Heart right ventricle (tissue), 16 donors: ENCODE data around the gene TYMP. TPM values are rescaled to one million over a fixed set of nuclear protein-coding genes. Genes with fewer than 3 reads are reported as not detected.
A peak's percentile ranks its signal among the peaks of the same experiment; 100 is the strongest.

Experiments used
- ATAC-seq, 8 donors: fragments of 200-7000 bp; cut with Tn5 transposase; one replicate each; pipeline ENCODE4 v1.9.1; 2020; ENCODE audit warnings: mild to moderate bottlenecking in 8 of 8, moderate library complexity in 8 of 8, moderate number of reproducible peaks in 1 of 8
- DNase-seq, 2 donors: peaks; one replicate each; pipeline ENCODE4 v3.0.0-alpha.2; 2020
- H3K27ac ChIP-seq, 10 donors: fragments of 200-600 bp; sonication (generic) in 2 of 10; one replicate each; pipeline versions ENCODE4 v1.5.0 to v1.8.0; 2020 to 2022; ENCODE audit warnings: mild to moderate bottlenecking in 3 of 10
- H3K27me3 ChIP-seq, 7 donors: fragments of 200-600 bp; one replicate each; pipeline ENCODE4 v1.8.0; 2021 to 2022; ENCODE audit warnings: mild to moderate bottlenecking in 2 of 7
- H3K36me3 ChIP-seq, 9 donors: fragments of 200-600 bp; sonication (generic) in 1 of 9; one replicate each; pipeline versions ENCODE4 v1.5.0 to v1.8.0; 2020 to 2022; ENCODE audit warnings: mild to moderate bottlenecking in 2 of 9
- H3K4me1 ChIP-seq, 9 donors: fragments of 200-600 bp; sonication (generic) in 1 of 9; one replicate each; pipeline versions ENCODE4 v1.5.0 to v1.8.0; 2020 to 2022; ENCODE audit warnings: mild to moderate bottlenecking in 4 of 9
- H3K4me3 ChIP-seq, 10 donors: fragments of 200-600 bp; sonication (generic) in 2 of 10; one replicate each; pipeline versions ENCODE4 v1.5.0 to v1.8.0; 2020 to 2022; ENCODE audit warnings: mild to moderate bottlenecking in 7 of 10, moderate library complexity in 2 of 10
- H3K9me3 ChIP-seq, 11 donors: fragments of 200-600 bp in 10 of 11; sonication (generic) in 2 of 11; one replicate each; pipeline versions ENCODE4 v1.5.0 to v1.8.0; 2013 to 2022; ENCODE audit warnings: mild to moderate bottlenecking in 2 of 11, control low read depth in 1 of 11, moderate library complexity in 1 of 11
- WGBS, 2 donors: extraction: QIAGEN DNeasy Blood & Tissue Kit; methylation state at CpG; one replicate each; pipeline ENCODE4 v1.1.7; 2013; ENCODE audit warnings: inconsistent platforms in 1 of 2; 5-methylcytosine and 5-hydroxymethylcytosine counted together
- intact Hi-C, 10 donors: fragments of 100-400 bp; cut with DNase I; formaldehyde crosslinking; loops; one replicate each; pipeline versions ENCODE4 v1.11.1 to v1.14.2; 2022
- polyA plus RNA-seq, 2 donors: library from polyadenylated mRNA; stranded (reverse); fragments of 200-250 nt; gene quantifications; one replicate each; pipeline ENCODE4 v1.2.3, GENCODE V29; 2013
- total RNA-seq, 10 donors: library from RNA; stranded (reverse); fragmentation: NEBNext Ultra II Directional in 3 of 10; extraction: Animal tissue kit (Norgen Biotek cat#: 25700) in 3 of 10; gene quantifications; one replicate each; pipeline versions ENCODE4 v1.2.1 to v1.2.4, GENCODE V29; 2021 to 2023
- TF ChIP-seq, protein P1 (sequence below), 9 donors: fragments of 200-600 bp; sonication (generic) in 2 of 9; IDR thresholded peaks; one replicate each; pipeline versions ENCODE4 v1.5.0 to v1.8.0; 2021 to 2022; ENCODE audit warnings: antibody characterized with exemption in 9 of 9, mild to moderate bottlenecking in 5 of 9, moderate library complexity in 1 of 9
- donor health status: Arrhythmogenic right ventricular cardiomyopathy.
- donor health status: ischemic (EF 13 %, LVEDD 7.1; RV severe dilation, severe dysfunction).
- donor health status: healthy with polysubstance abuse.
- donor health status: DM: no; HTN: yes; CAD: no.
- donor health status: DM: no; HTN: no; CAD: no.
- donor health status: ischemic (EF 25% LVEDD 6.9; RV normal size, moderate dysfunction).
- donor health status: ischemic (EF 25% LVEDD 5.7; RV mildly dilated, moderate dysfunction).
- donor health status: healthy.
- donor health status: DM: yes; HTN: yes; CAD: no.
- donor health status: Ischemic cardiomyopathy.
- donor health status: ischemic (EF 35%, LVEDD 5.7; RV mildly dilated, moderate dysfunction).
- donor health status: nonischemic (EF 11% LVEDD 7.7; RV severe dilation, severe dysfunction).
- donor health status: DM: yes; HTN: yes; CAD: no.
- donor health status: PGD.
- donor health status: ischemic (EF 29% LVEDD 5.4; RV normal size, mild dysfunction).
- donor health status: nonischemic (EF 23%, LVEDD 6.1; RV moderate dilation, normal function).

Gene TYMP
- total and polyA plus RNA-seq, 12 donors = 8.4 to 113 (median 17.3) TPM

DNA sequence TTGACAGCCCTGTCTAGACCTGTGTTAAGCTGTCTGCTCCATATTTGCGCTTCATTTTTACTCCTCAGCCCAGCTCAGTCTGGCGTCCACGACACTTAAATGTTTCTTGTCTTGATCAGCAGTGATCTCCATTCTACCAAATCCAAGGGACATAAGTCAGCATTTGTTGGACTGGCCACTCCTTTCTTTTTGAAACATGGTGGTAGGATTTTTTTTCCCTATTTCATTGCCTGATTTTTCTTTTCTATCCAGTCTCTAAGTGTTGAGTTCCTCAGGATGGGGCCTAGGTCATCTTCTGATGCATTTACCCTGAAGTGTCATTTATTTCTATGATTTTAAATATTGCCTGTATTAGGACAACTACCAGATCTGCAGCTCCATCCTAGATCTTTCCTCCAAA, 20.9 kb downstream of the TYMP start:
- DNase-seq = no peak
- TF ChIP-seq, protein P1, sequence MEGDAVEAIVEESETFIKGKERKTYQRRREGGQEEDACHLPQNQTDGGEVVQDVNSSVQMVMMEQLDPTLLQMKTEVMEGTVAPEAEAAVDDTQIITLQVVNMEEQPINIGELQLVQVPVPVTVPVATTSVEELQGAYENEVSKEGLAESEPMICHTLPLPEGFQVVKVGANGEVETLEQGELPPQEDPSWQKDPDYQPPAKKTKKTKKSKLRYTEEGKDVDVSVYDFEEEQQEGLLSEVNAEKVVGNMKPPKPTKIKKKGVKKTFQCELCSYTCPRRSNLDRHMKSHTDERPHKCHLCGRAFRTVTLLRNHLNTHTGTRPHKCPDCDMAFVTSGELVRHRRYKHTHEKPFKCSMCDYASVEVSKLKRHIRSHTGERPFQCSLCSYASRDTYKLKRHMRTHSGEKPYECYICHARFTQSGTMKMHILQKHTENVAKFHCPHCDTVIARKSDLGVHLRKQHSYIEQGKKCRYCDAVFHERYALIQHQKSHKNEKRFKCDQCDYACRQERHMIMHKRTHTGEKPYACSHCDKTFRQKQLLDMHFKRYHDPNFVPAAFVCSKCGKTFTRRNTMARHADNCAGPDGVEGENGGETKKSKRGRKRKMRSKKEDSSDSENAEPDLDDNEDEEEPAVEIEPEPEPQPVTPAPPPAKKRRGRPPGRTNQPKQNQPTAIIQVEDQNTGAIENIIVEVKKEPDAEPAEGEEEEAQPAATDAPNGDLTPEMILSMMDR (IDR thresholded peaks at IDR 0.05) = no peak
- H3K27ac ChIP-seq = peak overlapping the region in 8 of 10 donors; percentile 81 to 96 (median 91)
- H3K4me3 ChIP-seq = peak overlapping the region in 9 of 10 donors; percentile 54 to 90 (median 77)
- no peaks in the 10 kb centered on the region for H3K9me3 ChIP-seq
- peaks cover 13 to 33% (median 27%) of the 10 kb centered on the region in 9 donors for H3K4me1 ChIP-seq
- no peak for ATAC-seq
- intact Hi-C loops = loop anchor here in 6 of 10 donors (1.0 to 10.0 kb wide), 3 partner anchors 16 to 264 kb away; partner anchors contain the start of genes SCO2 (in 5 of the 6) and TUBGCP6 (in 4 of the 6)
- WGBS, 2 donors = 11 to 14% methylated on average over 3 of the region's 3 CpGs
- peaks cover 3 to 38% (median 16%) of the 10 kb centered on the region in 9 donors for H3K36me3 ChIP-seq
- no peaks in the 10 kb centered on the region for H3K27me3 ChIP-seq

DNA sequence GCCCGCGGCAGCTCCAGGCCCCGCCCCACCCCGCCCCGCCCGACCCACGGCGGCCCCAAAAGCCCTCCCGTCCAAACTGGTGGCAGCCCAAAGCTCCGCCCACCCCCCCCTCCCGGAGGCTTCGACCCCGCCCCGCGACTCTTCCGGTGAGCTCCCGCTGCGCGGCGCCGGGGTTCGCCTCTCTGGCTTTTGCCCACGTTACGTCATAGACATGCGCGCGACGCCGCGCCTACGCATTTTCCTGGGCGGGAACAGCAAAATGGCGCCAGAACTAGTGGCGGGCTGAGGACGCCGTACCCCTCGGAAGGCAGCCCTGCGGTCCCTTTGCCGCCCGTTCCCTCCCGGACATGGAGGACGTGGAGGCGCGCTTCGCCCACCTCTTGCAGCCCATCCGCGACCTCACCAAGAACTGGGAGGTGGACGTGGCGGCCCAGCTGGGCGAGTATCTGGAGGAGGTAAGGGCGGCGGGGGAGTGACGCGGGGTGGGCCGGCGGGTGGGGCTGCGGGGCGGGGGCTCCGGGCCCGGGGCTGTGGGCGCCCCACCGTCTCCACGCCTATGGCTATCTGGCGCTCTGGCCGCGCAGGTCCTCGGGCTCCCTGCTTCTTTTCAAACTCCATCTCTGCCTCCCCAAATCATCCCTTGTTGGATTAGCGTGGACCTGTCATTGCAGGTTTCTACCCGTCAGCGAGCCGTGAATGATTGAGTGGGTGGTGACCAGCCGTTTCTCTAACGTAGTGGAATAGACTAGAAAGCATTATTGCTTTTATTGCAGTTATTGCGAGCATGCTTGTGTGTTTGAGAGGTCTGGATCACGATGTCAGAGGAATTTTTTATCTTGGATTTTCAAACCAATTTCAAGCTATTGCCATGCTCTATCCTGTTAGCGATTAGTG, 21.6 kb downstream of the TYMP start, which contains the start of gene NCAPH2:
NCAPH2 (plus strand) TSS at position 234 of the 894 bp plus-strand sequence; CDS start at position 348, 114 bp downstream.
- ATAC-seq = peak; percentile 74 to 88 (median 84)
- H3K27ac ChIP-seq = peak within 1 kb of the TSS; percentile 64 to 97 (median 94)
- peak within 1 kb of the TSS; percentile 75 to 100 (median 94) for H3K4me3 ChIP-seq
- TF ChIP-seq, protein P1 (IDR thresholded peaks at IDR 0.05) = peak in 1 of 9 donors; percentile 10
- H3K27me3 ChIP-seq = no peaks in the 10 kb centered on the region
- DNase-seq = peak; percentile 95 to 97
- WGBS, 2 donors = 0 to 1% methylated on average over 56 to 76 of the region's 76 CpGs
- peaks cover 3 to 43% (median 19%) of the 10 kb centered on the region in 9 donors for H3K36me3 ChIP-seq
- intact Hi-C loops = loop anchor here in 6 of 10 donors (1.0 to 10.0 kb wide), 5 partner anchors 17 to 263 kb away; partner anchors contain the start of genes SCO2 (in 5 of the 6), TUBGCP6 (in 4 of the 6) and SBF1 (in 3 of the 6)
- H3K9me3 ChIP-seq = no peaks in the 10 kb centered on the region
- peaks cover 13 to 33% (median 27%) of the 10 kb centered on the region in 9 donors for H3K4me1 ChIP-seq

DNA sequence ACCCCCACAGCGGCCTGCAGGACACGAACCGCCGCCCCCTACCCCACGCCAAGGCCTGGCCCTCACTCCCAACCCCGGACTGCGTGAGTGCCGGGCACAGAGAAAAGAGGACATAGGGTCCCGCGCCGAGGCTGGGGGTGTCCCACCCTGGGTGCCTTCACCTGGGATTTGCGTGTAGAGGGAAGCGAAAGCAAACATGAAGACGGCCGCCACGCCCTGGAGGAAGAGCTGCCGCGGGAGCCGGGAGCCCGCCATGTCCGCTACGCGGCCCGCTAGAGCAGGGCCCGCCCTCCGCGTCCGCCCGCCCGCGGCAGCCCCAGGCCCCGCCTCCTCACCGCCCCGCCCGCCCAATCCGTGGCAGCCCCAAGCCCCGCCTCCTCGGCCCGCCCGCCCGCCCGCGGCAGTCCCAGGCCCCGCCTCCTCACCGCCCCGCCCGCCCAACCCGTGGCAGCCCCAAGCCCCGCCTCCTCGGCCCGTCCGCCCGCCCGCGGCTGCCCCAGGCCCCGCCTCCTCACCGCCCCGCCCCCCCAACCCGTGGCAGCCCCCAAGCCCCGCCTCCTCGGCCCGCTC, 22.3 kb downstream of the TYMP start, which contains the start of gene LMF2:
LMF2 (minus strand) TSS at position 282 of the 570 bp plus-strand sequence; CDS start at position 255, 27 bp downstream.
- peak within 1 kb of the TSS; percentile 64 to 97 (median 94) for H3K27ac ChIP-seq

More for the DNA sequence above, 22.3 kb downstream of the TYMP start, which contains the start of gene LMF2:
- DNase-seq (peak; percentile 90 to 94), ATAC-seq (peak; percentile 81 to 89 (median 86))
- Histone ChIP-seq H3K4me3 (peak within 1 kb of the TSS; percentile 75 to 100 (median 94)), H3K27me3 (no peaks in the 10 kb centered on the region), H3K4me1 (peaks cover 13 to 33% (median 27%) of the 10 kb centered on the region in 9 donors), H3K9me3 (no peaks in the 10 kb centered on the region), H3K36me3 (peaks cover 3 to 48% (median 23%) of the 10 kb centered on the region in 9 donors)
- 0 to 1% methylated on average over 25 to 47 of the region's 62 CpGs for WGBS, 2 donors
- TF ChIP-seq, protein P1 (IDR thresholded peaks at IDR 0.05) = peak in 3 of 9 donors; percentile 17 to 29 (median 28)
- intact Hi-C loops = loop anchor here in 5 of 10 donors (1.0 to 10.0 kb wide), 3 partner anchors 32 to 263 kb away; partner anchors contain the start of genes TUBGCP6 (in 4 of the 5) and SBF1 (in 3 of the 5)
